HG02943 (cell line): Measurements from ENCODE around the gene PLD5.

Experiments used
- ATAC-seq: cut with Tn5 transposase; IDR thresholded peaks from one replicate; pipeline ENCODE4 v1.9.1; 2021; ENCODE audit warnings: mild to moderate bottlenecking, low read depth, moderate library complexity; ENCODE audit not compliant: unreplicated experiment

Gene PLD5

DNA sequence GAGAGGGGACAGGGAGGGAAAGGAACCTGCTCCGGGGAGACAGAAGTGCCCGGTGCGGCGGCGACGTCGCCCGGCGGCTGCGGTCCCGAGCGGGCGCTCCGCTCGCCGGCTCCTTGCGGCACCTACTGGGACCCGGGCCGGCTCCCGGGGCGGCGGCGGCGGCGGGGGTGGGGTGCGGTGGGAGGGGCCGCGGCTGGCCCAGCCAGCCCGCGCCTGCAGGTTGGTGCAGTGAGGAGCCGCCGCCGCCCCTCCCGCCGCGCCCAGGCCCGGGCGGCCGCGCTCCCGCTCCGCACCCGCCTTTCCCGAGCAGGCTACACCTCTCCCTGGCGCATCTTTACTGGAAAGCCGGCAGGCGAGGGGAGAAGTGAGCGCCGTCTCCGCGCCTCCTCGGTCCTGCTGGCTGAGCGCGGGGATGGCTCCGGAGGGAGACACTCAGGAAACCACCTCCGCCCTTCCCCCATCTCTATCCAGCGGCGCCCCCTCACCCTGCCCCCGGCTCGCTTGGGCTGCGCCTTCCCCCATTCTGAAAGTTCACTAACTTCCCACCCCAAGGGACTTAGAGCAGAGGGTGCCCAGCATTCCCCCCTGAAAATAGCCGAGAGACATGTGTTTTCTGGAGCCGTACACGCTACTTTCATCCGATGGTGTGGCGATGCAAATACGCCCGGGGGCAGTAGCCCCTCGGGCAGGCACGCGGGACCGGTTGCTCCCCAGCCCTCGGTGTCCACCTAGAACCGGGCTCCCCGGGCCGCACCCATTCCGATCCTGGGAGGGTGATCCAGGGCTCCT is at the start of gene PLD5:
PLD5 (minus strand) TSS at position 127 of the 789 bp plus-strand sequence.
- no peak for ATAC-seq

DNA sequence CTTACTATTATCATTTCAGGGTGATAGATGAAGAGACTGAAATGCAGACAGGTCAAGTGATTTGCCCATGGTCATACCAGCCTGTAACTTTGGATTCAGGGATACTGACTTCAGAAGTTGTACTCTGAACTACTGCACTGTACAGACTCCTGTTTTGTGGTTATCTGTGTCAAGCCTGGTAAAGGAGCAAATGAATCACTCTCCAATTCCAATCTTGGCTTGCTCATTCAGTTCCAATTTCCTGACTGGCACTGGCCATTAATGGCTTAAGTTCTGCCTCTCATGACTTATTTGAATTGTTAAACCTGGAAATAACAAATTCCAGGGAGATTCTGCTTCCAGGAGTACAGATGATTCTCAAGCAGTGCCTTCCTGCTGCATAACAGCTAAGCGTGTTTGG is 45.4 kb upstream of the PLD5 start:
- ATAC-seq = no peak

DNA sequence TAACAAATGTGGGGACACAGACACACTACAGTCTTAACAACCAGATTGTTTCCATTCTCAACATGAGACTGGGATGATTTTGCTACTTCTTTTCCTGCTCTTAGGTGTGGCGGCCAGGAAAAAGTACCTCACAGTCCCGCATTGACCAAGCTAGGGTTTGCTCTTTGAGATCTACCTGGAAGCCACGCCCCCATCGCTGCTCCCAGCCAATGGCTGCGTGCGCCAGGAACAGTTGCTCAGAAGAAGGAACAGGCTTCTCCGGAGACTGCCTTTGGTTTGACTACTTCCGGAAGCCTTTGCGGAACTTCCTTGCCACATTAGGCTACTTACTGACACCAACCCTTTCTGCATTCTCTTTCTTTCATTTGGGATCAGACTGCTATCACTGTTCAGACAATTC is 44.2 kb upstream of the PLD5 start:
- no peak for ATAC-seq

DNA sequence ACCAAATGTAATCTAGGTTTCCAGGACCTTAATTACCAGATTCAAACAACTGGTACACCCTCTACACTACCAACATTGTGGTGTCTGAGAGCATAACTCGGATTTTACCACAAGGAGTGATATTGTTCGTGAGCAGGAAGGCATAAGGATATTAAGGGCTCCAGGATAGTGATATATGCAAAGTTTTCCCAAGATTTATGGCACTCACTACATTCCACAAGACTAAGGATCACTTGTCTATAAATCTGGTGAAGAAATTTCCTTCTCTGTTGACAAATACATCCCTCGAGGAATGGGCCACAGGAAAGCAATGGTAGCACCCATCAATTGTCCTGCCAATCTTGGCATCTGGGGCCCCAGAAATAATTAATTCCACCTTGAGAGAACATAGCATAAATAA is 43.1 kb upstream of the PLD5 start:
- no peak for ATAC-seq

DNA sequence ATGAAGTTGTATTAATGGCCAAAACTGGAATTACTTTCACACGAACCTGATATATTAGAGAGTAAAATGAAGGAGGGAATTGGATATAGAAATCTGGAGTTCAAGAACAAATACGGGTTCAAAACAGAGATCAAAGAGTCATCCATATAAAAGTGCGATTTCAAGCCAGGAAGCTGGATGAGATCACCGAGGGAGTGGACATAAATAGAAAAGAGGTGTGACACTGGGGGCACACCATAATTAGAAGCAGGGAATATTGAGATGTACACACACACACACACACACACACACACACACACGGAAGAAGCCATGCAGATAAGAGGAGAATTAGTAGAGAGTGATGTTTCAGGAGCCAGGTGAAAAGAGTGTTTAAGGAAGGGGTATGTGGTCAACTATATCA is 32.3 kb upstream of the PLD5 start:
- ATAC-seq = no peak

DNA sequence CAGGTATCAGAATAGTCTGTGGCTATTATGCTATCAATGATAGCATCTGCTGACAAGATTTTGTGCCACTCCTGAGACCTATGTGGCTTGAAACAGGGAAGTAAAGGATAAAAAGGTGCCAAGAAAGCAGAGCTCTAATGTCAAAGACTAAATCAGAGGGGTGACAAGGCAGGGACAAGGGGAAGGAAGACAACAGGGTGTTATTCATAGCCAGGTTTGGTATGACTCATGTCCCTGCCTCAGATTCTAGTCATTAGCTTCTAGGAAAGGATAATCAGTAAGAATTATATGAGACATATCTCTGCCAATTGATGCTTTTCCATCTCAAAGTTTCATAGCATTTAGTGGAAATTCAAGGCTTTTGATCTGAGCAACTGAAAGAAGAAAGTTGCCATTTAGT is 31.8 kb upstream of the PLD5 start:
- ATAC-seq = no peak

DNA sequence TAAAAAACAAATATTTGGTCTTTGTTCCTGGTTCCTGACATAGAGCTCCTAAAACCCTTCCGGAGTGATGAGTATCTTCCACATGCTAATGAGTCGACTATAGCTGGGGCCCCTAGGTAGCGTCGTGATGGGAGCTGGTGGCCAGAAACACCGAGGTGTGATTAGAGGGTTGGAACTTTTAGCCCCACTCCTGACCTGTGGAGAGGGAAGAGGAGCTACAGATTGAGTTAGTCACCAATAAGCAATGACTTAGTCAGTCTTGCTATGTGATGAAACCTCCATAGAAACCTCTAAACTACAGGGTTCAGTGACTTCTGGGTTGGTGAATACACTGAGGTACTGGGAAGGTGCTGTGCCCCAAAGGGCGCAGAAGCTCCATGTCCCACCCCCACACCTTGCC is 30.1 kb upstream of the PLD5 start:
- ATAC-seq = no peak

DNA sequence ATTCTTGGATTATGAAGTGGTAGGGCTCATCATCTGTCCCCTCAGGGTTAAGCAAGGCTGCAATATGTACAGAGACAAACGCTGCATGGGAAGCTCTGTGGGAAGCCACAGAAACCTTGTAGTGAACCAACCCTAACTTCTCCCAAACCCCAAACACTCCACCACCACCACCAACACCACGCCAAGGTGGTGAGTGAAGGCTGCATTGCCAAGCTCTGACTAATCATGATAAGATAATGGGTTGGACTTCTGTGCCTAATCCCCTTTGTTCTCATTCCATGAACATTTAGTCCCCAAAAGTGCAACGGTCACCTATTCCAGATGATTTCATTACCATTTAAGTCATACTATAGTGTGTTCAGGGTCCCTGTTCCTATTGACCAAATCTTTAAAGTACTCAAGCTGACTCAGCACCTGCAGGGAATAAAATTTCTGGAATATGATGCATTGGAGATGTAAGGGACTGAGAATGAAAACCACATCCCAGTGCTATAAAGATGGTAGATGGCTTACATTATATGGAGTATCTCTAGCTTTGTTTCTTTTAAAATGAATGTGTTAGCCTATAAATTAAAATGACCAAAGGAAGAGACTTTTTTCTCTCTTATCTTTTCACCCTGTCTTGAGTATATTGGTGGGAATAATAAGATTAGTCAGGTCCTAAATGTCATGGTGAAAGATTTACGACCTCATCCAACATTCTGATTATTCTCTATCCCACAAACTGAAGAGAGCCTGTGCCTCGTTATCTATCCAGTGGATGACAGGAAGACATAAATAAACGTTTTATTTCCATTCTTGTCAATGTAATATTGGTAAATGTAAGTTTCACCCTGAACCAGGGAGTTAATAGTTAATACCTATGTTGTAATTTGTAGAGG is 22.6 kb upstream of the PLD5 start:
- no peak for ATAC-seq

DNA sequence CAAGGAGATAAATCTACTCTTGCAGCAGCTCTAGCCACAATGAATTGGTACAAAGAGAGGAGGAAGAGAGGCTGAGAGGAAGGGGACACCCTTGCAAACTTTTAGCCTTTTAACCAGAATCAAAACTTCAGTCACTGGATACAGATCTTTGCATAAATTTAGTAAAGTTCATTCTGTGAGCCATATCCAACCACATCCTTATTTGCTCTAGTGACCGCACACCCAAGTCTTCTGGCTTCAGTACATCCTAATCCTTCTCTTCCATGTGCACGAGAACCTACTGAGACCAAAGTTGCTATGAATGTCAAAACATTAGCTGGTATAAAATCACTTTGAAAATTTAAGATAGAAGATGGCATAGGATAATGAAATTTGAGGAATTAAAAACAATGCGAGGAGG is 21.9 kb upstream of the PLD5 start:
- no peak for ATAC-seq

DNA sequence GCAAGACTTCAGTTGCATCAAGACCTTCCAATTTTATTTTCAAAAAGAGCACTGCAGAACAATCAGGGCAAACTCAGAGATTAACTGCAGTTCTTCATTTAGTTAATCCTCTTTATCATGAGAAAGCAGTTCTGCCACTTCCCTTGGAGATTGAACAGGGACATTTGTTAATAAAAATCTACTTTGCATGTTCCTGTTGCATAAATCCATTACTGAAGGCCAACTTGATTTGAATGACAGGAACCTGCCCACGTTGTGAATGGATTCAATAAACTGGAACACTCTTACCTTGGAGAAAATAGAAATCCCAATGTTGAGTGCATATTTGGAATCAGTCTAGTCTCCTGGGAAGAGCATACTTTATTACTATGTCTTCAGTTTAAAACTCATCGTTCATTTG is 19.6 kb upstream of the PLD5 start:
- no peak for ATAC-seq

DNA sequence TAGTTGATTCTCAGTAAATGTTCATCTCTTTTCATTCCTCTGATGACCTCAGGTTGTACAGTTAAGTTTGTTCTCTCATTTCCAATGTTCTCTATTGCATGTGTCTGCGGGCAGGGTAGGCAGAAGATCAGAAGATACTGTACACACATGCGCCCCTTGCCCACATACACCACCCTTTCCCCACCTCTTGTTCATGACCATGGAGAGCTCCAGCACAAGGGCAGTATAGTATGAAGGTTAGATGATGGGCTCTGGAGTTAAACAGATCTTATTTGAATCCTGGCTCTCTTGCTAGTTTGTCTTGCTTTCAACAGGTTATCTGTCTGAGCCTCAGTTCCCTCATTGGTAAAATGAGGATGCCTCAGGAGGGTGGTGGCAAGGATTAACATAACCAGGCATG is 17.8 kb upstream of the PLD5 start:
- no peak for ATAC-seq

DNA sequence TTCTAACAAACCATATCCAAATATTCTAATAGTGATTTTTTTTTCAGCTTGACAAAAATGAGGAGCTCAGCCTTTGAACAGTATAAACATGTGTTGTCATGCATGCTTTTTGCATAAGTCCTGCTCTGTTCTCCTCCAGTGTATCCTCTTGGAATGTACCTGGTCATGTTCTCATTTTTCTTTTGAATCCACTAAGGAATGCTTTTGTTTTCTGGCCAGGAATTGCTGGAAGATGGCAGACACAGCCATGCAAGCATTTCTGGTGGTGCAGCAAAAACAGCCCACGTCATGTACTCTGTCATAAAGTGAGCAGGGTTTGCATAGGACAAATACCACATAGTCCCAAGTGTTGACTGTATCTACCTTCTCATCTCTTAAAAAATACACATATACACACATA is 11.5 kb upstream of the PLD5 start:
- no peak for ATAC-seq

DNA sequence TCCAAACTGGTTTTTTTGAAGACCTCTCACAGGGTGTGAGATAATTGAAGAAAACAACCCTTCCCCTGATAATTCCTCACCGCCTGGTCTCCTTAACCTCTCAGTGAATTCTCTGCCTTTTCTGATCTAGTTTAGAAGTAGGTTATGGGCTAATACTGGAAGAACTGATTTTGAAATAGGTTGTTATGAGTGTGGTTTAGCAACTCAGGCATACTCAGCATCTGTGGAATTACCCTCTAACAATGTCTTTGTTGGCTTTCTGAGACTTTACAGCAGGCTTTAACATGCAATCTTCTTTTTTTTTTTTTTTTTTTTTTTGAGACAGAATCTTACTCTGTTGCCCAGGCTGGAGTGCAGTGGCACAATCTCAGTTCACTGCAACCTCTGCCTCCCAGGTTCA is 10.3 kb upstream of the PLD5 start:
- no peak for ATAC-seq

DNA sequence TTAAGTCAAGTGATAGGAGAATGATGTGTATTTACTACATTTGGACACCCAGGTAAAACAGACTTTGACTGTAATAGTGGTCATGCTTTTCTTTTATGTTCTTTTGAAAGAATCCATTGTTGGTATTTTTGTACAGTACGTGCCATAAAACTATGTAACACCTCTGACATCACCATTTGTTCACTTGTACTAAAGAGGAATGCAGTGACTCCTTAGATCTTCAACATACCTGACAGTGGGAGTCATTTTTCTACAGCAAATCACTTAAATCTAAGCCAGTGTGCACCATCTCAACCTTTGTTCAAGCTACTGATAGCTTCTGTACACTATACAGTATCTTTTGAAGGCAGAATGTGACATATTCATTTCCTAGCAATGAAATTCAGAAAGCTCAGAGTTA is 6.3 kb upstream of the PLD5 start:
- ATAC-seq = no peak

DNA sequence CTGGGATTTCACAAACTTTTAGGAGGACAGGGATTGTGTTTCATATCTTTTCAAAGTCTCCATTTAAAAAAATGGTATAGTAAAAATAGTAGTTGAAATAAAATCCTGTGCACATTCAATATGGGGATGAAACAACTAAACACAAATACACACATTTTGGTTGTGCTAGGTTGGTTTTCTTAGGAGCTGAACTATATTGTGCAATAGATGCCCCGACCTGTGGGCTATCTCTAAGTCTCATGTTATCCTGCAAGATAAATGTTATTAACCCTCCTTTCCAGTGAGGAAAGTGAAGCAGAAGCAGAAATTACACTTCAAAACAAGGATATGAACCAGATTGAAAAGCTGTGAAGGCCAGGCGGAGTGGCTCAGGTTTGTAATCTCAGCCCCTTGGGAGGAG is 1.3 kb upstream of the PLD5 start:
- no peak for ATAC-seq

DNA sequence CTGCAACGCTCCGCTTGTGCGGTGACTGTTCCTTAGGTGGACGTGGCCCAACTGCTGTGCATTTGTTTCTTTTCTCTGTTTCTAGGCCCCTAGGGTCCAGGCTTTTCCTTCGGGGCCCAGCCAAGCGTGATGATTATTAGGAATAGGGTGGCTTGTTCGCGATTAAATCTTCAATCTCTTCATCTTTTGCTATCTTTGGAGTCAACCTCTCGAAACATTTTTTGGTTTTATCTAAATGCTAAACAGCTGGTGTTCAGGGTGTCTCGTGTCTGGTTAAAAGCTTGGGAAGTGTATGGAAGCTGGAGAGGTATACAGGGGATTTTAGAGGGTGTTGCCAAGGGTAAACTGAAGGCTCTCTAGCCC is 844 bp upstream of the PLD5 start:
- ATAC-seq = no peak

DNA sequence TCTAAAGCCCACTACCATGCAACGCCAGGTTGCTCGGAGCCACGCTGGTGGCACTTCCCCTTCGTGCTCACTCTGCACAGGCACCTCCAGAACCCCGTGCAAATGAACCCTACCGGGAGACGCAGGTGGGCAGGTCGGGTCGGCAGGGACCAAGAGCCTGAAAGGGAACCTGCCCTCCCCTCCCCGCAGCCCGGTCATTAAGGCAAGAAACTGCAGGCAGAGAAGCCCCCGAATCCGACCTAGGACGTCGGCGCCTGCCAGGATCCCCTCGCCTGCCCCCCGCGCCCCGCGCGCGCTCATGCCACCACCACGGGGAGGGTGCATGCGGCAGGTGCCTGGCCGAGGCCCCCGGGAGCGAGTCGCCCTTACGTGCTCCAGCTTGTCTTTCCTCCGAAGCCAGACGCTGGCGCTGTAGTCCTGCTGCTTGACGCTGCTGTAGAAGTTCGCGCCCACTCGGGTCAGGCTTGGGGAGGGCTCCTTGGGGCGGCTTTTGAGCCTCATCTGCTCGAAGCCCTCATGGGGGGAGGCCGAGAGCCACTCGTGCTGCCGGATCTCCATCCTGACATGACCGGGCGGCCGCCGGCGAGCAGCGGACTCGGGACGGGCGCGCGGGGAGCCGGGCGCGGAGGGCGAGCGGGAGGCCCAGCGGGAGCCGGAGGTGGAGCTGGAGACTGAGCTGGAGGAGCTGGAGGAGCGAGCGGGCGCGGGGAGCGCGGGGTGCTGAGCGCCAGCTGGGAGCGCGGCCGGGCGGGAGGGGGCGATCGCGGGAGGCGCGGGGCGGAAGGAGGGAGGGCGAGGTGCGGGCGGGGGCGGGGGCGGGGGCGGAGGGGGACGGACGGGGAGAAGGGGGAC is 552 bp downstream of the PLD5 start:
- ATAC-seq = no peak

DNA sequence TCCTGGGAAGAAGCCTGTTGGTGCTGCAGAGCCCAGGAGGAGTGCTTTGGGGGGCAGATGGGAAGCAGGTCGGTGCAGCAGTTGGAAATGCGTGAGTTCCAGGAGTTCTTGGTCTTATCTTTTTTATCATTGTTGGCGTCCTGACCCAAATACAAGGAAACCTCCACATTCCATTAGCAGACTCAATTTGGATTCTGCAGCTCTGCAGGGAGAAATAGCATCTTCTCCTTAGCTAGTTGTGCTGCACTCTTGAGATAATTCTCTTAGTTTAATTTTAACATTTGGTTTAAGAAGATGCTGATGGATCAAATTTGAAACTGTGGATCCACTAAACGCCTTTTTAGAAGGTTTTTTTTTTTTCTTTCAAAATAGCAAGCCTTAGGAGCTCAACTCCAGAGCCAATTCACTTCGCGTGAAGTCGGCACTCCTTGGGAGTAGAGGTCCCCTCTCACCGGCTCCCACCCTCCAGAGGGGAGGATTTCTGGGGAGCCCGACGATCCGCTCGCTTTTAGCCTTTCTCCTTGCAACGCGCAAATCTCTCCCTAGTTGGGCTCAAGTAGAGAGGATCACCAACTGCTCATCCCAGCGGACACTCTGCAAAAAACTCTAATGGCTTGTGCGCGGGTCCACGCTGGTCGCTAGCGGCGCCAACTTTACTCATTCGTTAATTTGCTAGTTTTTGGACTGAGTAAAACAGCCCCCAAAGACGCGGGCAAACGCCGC is 1.3 kb downstream of the PLD5 start:
- no peak for ATAC-seq

DNA sequence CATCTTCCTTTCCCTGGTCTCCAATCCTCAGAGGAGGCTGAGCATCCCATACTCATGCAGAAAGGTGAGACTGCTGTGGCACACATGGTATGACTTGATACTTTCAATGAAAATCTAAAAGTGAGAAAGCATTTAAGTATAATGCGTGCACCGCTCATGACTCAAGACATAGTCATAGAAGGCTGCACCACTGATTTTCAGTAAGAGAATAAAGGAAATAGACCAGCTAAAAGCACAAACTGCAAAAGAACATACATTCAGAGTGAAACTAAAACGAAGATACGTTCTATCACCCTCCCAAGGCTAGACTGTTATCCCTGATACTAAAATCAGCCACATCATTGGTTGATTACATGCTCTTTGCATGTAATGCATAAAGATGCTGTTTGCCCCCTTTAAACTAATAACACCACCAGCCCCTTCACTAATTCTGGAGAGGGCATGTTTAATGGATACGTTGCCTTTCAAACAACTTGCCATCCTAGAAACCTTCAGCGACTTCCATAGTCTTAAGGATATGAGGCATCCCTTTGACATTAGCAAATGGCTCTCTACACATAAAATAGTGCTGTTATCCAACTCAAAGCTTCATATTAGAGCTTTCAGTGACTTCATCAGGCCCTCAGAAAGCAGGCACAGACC is 2.1 kb downstream of the PLD5 start:
- ATAC-seq = no peak

DNA sequence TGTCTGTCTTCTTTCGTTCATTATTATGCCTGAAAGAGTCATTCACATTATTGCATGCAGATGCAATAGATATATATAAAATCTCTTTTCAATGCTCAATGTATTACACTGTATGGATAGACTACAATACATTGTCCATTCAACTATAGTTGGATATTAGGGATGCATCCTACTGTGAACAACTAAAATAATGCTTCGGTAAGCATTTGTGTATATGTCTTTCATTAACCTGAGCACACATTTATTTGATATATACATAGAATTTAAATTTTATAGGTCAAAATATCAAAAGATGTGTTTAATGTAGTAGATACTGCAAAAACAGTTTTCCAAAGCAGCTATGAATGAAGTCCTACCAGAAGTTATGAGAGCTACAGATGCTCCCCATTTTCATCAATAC is 8.9 kb downstream of the PLD5 start:
- no peak for ATAC-seq
